ENCODE measurements around the gene KRTAP10-8. TPM values are rescaled to one million over a fixed set of nuclear protein-coding genes. Genes with fewer than 3 reads are reported as not detected.

Gene KRTAP10-8
- total and polyA plus RNA-seq, 12 donors: not detected

GRCh38 chr21:44582055-44582454, 29.8 kb upstream of the KRTAP10-8 start:
- Histone ChIP-seq H3K9me3 (peaks cover 0 to 41% (median 11%) of the 10 kb centered on the region in 11 donors), H3K27ac (no peak overlapping the region), H3K4me3 (no peak overlapping the region), H3K4me1 (no peaks in the 10 kb centered on the region), H3K36me3 (no peaks in the 10 kb centered on the region), H3K27me3 (peaks cover 0 to 58% (median 22%) of the 10 kb centered on the region in 7 donors)
- DNase-seq: no peak
- no peak for ATAC-seq
- intact Hi-C loops (cut with DNase I): no loop called here
- TF ChIP-seq, protein P1, sequence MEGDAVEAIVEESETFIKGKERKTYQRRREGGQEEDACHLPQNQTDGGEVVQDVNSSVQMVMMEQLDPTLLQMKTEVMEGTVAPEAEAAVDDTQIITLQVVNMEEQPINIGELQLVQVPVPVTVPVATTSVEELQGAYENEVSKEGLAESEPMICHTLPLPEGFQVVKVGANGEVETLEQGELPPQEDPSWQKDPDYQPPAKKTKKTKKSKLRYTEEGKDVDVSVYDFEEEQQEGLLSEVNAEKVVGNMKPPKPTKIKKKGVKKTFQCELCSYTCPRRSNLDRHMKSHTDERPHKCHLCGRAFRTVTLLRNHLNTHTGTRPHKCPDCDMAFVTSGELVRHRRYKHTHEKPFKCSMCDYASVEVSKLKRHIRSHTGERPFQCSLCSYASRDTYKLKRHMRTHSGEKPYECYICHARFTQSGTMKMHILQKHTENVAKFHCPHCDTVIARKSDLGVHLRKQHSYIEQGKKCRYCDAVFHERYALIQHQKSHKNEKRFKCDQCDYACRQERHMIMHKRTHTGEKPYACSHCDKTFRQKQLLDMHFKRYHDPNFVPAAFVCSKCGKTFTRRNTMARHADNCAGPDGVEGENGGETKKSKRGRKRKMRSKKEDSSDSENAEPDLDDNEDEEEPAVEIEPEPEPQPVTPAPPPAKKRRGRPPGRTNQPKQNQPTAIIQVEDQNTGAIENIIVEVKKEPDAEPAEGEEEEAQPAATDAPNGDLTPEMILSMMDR (IDR thresholded peaks at IDR 0.05): no peak
- WGBS, 2 donors: 51 to 63% methylated on average over 15 of the region's 15 CpGs

DNA sequence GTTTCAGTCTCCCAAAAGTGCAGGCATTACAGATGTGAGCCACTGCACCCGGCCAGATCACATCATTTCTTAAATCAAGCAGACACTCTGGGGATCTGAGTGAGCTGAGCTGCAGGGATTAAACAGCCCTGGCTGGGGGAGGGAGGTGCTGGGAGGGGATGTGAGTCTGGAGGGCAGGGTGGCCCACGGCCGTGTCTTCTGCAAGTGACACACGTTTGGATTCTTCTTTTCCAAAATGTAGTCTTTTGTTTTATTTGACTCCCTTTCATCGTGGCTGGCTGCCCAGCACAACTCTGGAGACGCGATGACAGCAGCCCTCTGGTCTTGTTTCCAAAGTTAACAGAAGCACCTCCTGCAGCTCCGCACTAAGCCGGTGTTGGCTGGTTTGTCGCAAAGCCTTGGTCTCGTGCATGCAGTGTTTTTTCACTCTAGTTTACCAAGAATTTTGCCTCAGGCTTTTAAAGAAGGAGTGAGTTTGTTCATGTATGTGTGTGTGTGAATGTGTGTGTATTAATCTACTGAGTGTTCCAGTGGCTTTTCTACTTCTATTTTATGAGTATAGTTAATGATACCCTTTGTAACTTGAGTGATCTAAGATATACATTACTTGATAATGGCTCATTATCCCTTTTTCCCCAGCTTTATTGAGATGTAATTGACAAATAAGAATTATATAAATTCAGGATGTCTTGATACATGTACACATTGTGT, 28.6 kb upstream of the KRTAP10-8 start:
- H3K27me3 ChIP-seq: peaks cover 0 to 61% (median 22%) of the 10 kb centered on the region in 7 donors
- 9 to 17% methylated on average over 11 of the region's 11 CpGs for WGBS, 2 donors
- H3K36me3 ChIP-seq: no peaks in the 10 kb centered on the region
- ATAC-seq (peak in 3 of 8 donors; percentile 66 to 78 (median 71)), DNase-seq (no peak)
- TF ChIP-seq, protein P1 (IDR thresholded peaks at IDR 0.05): no peak
- H3K27ac ChIP-seq: no peak overlapping the region
- H3K4me1 ChIP-seq: no peaks in the 10 kb centered on the region
- peaks cover 0 to 33% (median 3%) of the 10 kb centered on the region in 11 donors for H3K9me3 ChIP-seq
- intact Hi-C loops (cut with DNase I): no loop called here
- no peak overlapping the region for H3K4me3 ChIP-seq

- TF ChIP-seq, protein P1 (IDR thresholded peaks at IDR 0.05): no peak
- no peak for ATAC-seq
- H3K9me3 ChIP-seq: peaks cover 0 to 33% (median 3%) of the 10 kb centered on the region in 11 donors
- H3K4me3 ChIP-seq: no peak overlapping the region
- H3K27ac ChIP-seq: no peak overlapping the region
- H3K27me3 ChIP-seq: peaks cover 0 to 61% (median 22%) of the 10 kb centered on the region in 7 donors
- DNase-seq: no peak
- WGBS, 2 donors: 71% methylated on average over 6 of the region's 6 CpGs
- intact Hi-C loops (cut with DNase I): no loop called here
- no peaks in the 10 kb centered on the region for H3K4me1 ChIP-seq
- H3K36me3 ChIP-seq: no peaks in the 10 kb centered on the region
These were observed 28.1 kb upstream of the KRTAP10-8 start for GRCh38 chr21:44583800-44584147.

GRCh38 chr21:44585892-44586291, 26.0 kb upstream of the KRTAP10-8 start:
- no peak overlapping the region for H3K27ac ChIP-seq
- intact Hi-C loops (cut with DNase I): no loop called here
- peaks cover 0 to 65% (median 25%) of the 10 kb centered on the region in 7 donors for H3K27me3 ChIP-seq
- DNase-seq (no peak), ATAC-seq (no peak)
- WGBS, 2 donors: 83% methylated on average over 3 of the region's 3 CpGs
- TF ChIP-seq, protein P1 (IDR thresholded peaks at IDR 0.05): no peak
- H3K36me3 ChIP-seq: no peaks in the 10 kb centered on the region
- H3K4me1 ChIP-seq: no peaks in the 10 kb centered on the region
- peaks cover 0 to 29% (median 2%) of the 10 kb centered on the region in 11 donors for H3K9me3 ChIP-seq
- H3K4me3 ChIP-seq: no peak overlapping the region
